ENCODE measurements around the gene CDK5. TPM values are rescaled to one million over a fixed set of nuclear protein-coding genes. Genes with fewer than 3 reads are reported as not detected.
A peak's percentile ranks its signal among the peaks of the same experiment; 100 is the strongest.

The CDK5 gene
- total and polyA plus RNA-seq, 2 of the 13 experiments (the other 11 are each of a cell fraction or from before 2014, with no cell fraction given): 16.4 to 21.3 TPM

DNA sequence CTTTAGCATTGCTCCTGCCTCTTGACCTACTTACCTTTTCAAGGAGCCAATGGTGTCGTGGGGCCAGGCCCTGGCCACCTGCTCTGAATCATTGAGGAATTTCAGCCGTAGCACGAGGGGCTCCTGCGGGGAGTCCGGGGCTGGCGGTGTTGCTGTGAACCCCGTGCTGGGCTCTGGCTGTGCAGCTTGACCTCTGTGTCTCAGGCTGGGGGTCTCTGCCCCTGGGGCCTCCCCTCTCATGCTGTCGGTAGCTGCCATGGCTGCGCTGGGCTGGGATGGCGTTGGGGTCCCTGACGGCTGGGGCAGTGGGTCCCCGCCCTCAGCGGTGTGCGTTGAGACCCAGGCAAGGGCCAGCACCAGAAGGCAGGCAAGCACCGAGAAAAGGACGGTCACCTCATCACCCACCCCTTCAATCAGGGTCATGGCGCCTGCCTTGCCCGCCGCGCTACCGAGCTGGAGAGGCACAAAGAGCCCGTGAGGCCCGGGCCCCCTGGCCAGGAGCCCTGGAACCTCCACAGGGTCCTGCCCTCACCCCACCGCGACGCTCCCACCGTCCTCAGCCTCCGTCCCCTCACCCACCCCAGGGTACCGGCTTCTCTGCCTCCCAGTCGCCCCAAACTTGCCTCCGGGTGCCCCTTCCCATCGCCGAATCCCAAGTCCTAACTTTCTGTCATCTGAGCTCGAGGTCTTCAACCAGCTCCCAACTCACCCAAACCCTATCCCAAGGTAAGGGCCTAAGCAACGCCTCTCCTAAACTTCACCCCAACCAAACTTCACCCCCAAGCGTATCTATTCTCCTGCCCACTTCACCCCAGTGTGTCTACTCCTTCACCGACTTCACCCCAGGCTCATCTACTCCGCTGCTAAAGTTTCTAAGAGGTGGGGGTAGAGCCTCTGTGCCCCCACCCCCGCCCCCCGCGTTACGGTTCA, 24.7 kb upstream of the CDK5 start (continued):
- TF ChIP-seq GMEB1 (CRISPR knock-in tag; IDR thresholded peaks at IDR 0.05; ENCODE audit: borderline replicate concordance): peak; percentile 8; the same call in 1 of the 2 replicates
- TF ChIP-seq ZNF180 (CRISPR knock-in tag; IDR thresholded peaks at IDR 0.05; ENCODE audit: borderline replicate concordance, low read depth): no peak
- TF ChIP-seq RBFOX2 (IDR thresholded peaks at IDR 0.05; ENCODE audit: low read depth, low read length): peak; percentile 60; the same call in 1 of the 2 replicates
- TF ChIP-seq HNRNPL (IDR thresholded peaks at IDR 0.05; ENCODE audit: low read depth, low read length): no peak
- TF ChIP-seq, protein P1, sequence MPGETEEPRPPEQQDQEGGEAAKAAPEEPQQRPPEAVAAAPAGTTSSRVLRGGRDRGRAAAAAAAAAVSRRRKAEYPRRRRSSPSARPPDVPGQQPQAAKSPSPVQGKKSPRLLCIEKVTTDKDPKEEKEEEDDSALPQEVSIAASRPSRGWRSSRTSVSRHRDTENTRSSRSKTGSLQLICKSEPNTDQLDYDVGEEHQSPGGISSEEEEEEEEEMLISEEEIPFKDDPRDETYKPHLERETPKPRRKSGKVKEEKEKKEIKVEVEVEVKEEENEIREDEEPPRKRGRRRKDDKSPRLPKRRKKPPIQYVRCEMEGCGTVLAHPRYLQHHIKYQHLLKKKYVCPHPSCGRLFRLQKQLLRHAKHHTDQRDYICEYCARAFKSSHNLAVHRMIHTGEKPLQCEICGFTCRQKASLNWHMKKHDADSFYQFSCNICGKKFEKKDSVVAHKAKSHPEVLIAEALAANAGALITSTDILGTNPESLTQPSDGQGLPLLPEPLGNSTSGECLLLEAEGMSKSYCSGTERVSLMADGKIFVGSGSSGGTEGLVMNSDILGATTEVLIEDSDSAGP (CRISPR knock-in tag; IDR thresholded peaks at IDR 0.05; ENCODE audit: borderline replicate concordance): 0 out of 2 replicates have a peak, but pooled peaks have one; percentile 6
- peak; percentile 30; the same call in 1 of the 2 replicates for TF ChIP-seq ZNF430 (CRISPR knock-in tag; IDR thresholded peaks at IDR 0.05)
- TF ChIP-seq KDM3A (CRISPR knock-in tag; IDR thresholded peaks at IDR 0.05; ENCODE audit: low read depth): no peak
- TF ChIP-seq ZBTB38 (CRISPR knock-in tag; IDR thresholded peaks at IDR 0.05): peak; percentile 47; the same call in 1 of the 2 replicates
- no peak for TF ChIP-seq ZNF652 (CRISPR knock-in tag; IDR thresholded peaks at IDR 0.05; ENCODE audit: borderline replicate concordance, low read depth)

Measured in HepG2 (cell line).